Psoas muscle (tissue), 8 donors: ENCODE data around the gene PTPRA. TPM values are rescaled to one million over a fixed set of nuclear protein-coding genes. Genes with fewer than 3 reads are reported as not detected.

ENCODE experiments used
- ATAC-seq, 4 donors: fragments of 200-7000 bp; cut with Tn5 transposase; one replicate each; pipeline ENCODE4 v1.9.1; 2020; ENCODE audit warnings: moderate library complexity in 3 of 4, mild to moderate bottlenecking in 2 of 4
- DNase-seq, 2 donors: peaks; one replicate each; pipeline ENCODE4 v3.0.0-alpha.2; 2020
- H3K27ac ChIP-seq: fragments of 200-600 bp; one replicate; pipeline ENCODE4 v1.8.0; 2022
- H3K27me3 ChIP-seq, 3 donors: fragments of 200-600 bp in 1 of 3; one replicate each; pipeline versions ENCODE4 v1.6.1 to v1.8.0; 2013 to 2022; ENCODE audit warnings: low read length in 2 of 3, mild to moderate bottlenecking in 2 of 3, moderate library complexity in 1 of 3; ENCODE audit not compliant: insufficient read depth in 3 of 3
- H3K36me3 ChIP-seq, 2 donors: fragments of 200-600 bp in 1 of 2; one replicate each; pipeline versions ENCODE4 v1.6.1 to v1.8.0; 2013 to 2022; ENCODE audit warnings: low read depth in 1 of 2, mild to moderate bottlenecking in 1 of 2, moderate library complexity in 1 of 2; ENCODE audit not compliant: insufficient read depth in 1 of 2
- H3K4me1 ChIP-seq: fragments of 200-600 bp; one replicate; pipeline ENCODE4 v1.8.0; 2022
- H3K4me3 ChIP-seq: fragments of 200-600 bp; one replicate; pipeline ENCODE4 v1.8.0; 2022; ENCODE audit warnings: mild to moderate bottlenecking
- H3K9me3 ChIP-seq: fragments of 200-600 bp; one replicate; pipeline ENCODE4 v1.8.0; 2022
- CTCF ChIP-seq: fragments of 200-600 bp; IDR thresholded peaks from one replicate; pipeline ENCODE4 v1.8.0; 2022; ENCODE audit warnings: antibody characterized with exemption
- WGBS, 3 donors: extraction: QIAGEN DNeasy Blood & Tissue Kit; methylation state at CpG; one replicate each; pipeline versions ENCODE4 v1.1.6 to v1.1.7; 2013; 5-methylcytosine and 5-hydroxymethylcytosine counted together
- intact Hi-C, 2 donors: fragments of 100-400 bp; cut with DNase I; formaldehyde crosslinking; loops; one replicate each; pipeline versions ENCODE4 v1.11.0 to v1.14.2; 2022
- polyA plus RNA-seq, 3 donors: library from polyadenylated mRNA; stranded (reverse); fragments of 200-250 nt; gene quantifications; one replicate each; pipeline ENCODE4 v1.2.3, GENCODE V29; 2013
- total RNA-seq, 4 donors: library from RNA; stranded (reverse); fragmentation: NEBNext Ultra II Directional in 2 of 4; extraction: Animal tissue kit (Norgen Biotek cat#: 25700) in 2 of 4; gene quantifications; one replicate each; pipeline versions ENCODE4 v1.2.1 to v1.2.4, GENCODE V29; 2021 to 2023
- donor health status: healthy with polysubstance abuse.
- donor health status: DM: no; HTN: no; CAD: no; lungs with moderate emphysema.
- donor health status: Bipolar disorder and iron deficiency.
- donor health status: healthy.
- donor health status: DM: yes; HTN: yes; CAD: no.
- donor health status: DM: no; HTN: no; CAD: no.
- donor health status: DM: no; HTN: no; CAD: no.
- donor health status: DM: yes; HTN: yes; CAD: no.

Gene PTPRA
- total and polyA plus RNA-seq, 7 donors = 7.6 to 19.9 (median 15.0) TPM

GRCh38 chr20:2837221-2837960 is 35.9 kb upstream of the PTPRA start:
- TF ChIP-seq CTCF = no peak
- no peak for DNase-seq
- 83 to 84% (median 83%) methylated on average over 6 of the region's 6 CpGs for WGBS, 3 donors
- intact Hi-C loops = no loop called here
- Histone ChIP-seq H3K27me3 (no peaks in the 10 kb centered on the region), H3K4me1 (peaks cover 9% of the 10 kb centered on the region), H3K4me3 (no peak overlapping the region), H3K27ac (no peak overlapping the region), H3K36me3 (peaks cover 0 to 24% of the 10 kb centered on the region in 2 donors), H3K9me3 (no peaks in the 10 kb centered on the region)
- no peak for ATAC-seq

GRCh38 chr20:2838170-2838797 is 35.0 kb upstream of the PTPRA start:
- intact Hi-C loops = no loop called here
- Histone ChIP-seq H3K36me3 (peaks cover 0 to 27% of the 10 kb centered on the region in 2 donors), H3K27me3 (no peaks in the 10 kb centered on the region), H3K27ac (no peak overlapping the region), H3K4me1 (peaks cover 9% of the 10 kb centered on the region), H3K4me3 (no peak overlapping the region), H3K9me3 (no peaks in the 10 kb centered on the region)
- DNase-seq (no peak), ATAC-seq (no peak)
- TF ChIP-seq CTCF = no peak
- 93 to 96% (median 94%) methylated on average over 19 of the region's 19 CpGs for WGBS, 3 donors

GRCh38 chr20:2838847-2839671 is 34.2 kb upstream of the PTPRA start:
- peaks cover 0 to 31% of the 10 kb centered on the region in 2 donors for H3K36me3 ChIP-seq
- H3K9me3 ChIP-seq = no peaks in the 10 kb centered on the region
- DNase-seq (no peak), ATAC-seq (no peak)
- 79 to 84% (median 80%) methylated on average over 15 of the region's 15 CpGs for WGBS, 3 donors
- H3K4me1 ChIP-seq = peaks cover 9% of the 10 kb centered on the region
- H3K27me3 ChIP-seq = no peaks in the 10 kb centered on the region
- no peak for TF ChIP-seq CTCF
- H3K27ac ChIP-seq = no peak overlapping the region
- intact Hi-C loops = no loop called here
- peak overlapping the region; percentile 88 for H3K4me3 ChIP-seq

GRCh38 chr20:2839732-2840137 is 33.5 kb upstream of the PTPRA start:
- Histone ChIP-seq H3K27ac (peak overlapping the region; percentile 91), H3K9me3 (no peaks in the 10 kb centered on the region), H3K4me3 (peak overlapping the region; percentile 88), H3K4me1 (peaks cover 9% of the 10 kb centered on the region), H3K36me3 (peaks cover 0 to 30% of the 10 kb centered on the region in 2 donors), H3K27me3 (no peaks in the 10 kb centered on the region)
- no peak for TF ChIP-seq CTCF
- WGBS, 3 donors = 78 to 86% (median 80%) methylated on average over 18 to 21 of the region's 21 CpGs
- peak in 1 of 2 donors; percentile 61 for DNase-seq
- intact Hi-C loops = no loop called here
- ATAC-seq = no peak
